Sigmoid colon (tissue), 4 donors: ENCODE data around the gene INPP5D.

Experiments used
- EP300 ChIP-seq, 4 donors: sonication (generic); formaldehyde crosslinking; IDR thresholded peaks; one replicate each; pipeline ENCODE4 v1.6.1; 2017; ENCODE audit warnings: antibody characterized with exemption in 4 of 4
- POLR2A ChIP-seq, 2 donors: fragments of 450-650 bp; IDR thresholded peaks; one replicate each; pipeline ENCODE4 v1.6.1; 2016; ENCODE audit warnings: antibody characterized with exemption in 2 of 2, mild to moderate bottlenecking in 2 of 2, moderate library complexity in 2 of 2
- POLR2AphosphoS5 ChIP-seq, 4 donors: sonication (generic); formaldehyde crosslinking; IDR thresholded peaks; one replicate each; pipeline ENCODE4 v1.6.1; 2017; ENCODE audit warnings: antibody characterized with exemption in 4 of 4
- TF ChIP-seq, protein P1 (sequence below), 4 experiments: fragments of 450-650 bp in 3 of 4; fragments of 200-600 bp in 1 of 4; IDR thresholded peaks; one replicate each; pipeline ENCODE4 v1.5.1; 2016 to 2019; ENCODE audit warnings: antibody characterized with exemption in 4 of 4, mild to moderate bottlenecking in 3 of 4, moderate library complexity in 2 of 4

DNA sequence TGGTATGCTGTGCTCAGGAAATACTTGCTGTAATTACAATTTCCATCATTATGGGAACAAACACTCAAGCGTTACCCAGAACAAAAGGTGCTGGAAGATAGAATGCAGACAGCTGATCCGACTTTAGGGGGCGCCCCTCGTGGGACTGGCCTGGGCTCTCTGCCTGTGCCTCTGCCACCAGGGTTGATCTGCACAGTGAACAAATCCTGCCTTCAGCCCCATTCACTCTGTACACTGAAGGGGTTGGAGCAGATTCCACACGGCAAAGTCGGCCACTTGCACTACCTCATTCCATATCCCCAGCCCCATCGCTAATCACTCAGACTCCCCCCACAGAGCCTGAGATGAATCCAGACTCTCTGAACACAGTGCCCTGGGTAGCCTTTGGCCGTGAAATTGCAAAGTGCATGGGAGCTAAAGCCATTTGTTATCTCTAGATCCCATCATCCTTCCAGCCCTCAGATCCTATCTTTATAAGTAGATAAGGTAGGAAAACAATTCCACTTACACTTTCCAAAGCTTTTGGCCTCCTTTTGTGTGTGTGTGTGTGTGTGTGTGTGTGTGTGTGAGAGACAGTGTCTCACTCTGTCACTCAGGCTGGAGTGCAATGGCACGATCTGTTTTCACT lies 69.3 kb downstream of the INPP5D start:
- TF ChIP-seq, protein P1, sequence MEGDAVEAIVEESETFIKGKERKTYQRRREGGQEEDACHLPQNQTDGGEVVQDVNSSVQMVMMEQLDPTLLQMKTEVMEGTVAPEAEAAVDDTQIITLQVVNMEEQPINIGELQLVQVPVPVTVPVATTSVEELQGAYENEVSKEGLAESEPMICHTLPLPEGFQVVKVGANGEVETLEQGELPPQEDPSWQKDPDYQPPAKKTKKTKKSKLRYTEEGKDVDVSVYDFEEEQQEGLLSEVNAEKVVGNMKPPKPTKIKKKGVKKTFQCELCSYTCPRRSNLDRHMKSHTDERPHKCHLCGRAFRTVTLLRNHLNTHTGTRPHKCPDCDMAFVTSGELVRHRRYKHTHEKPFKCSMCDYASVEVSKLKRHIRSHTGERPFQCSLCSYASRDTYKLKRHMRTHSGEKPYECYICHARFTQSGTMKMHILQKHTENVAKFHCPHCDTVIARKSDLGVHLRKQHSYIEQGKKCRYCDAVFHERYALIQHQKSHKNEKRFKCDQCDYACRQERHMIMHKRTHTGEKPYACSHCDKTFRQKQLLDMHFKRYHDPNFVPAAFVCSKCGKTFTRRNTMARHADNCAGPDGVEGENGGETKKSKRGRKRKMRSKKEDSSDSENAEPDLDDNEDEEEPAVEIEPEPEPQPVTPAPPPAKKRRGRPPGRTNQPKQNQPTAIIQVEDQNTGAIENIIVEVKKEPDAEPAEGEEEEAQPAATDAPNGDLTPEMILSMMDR (IDR thresholded peaks at IDR 0.05): no peak
- TF ChIP-seq EP300 (IDR thresholded peaks at IDR 0.05): no peak
- TF ChIP-seq POLR2AphosphoS5 (IDR thresholded peaks at IDR 0.05): no peak
- no peak for TF ChIP-seq POLR2A (IDR thresholded peaks at IDR 0.05)
